Effector memory CD8-positive, alpha-beta T cell (primary cell): Measurements from ENCODE around the gene ST6GAL2.

ENCODE experiments used
- ATAC-seq: fragments of 150-1000 bp; cut with Tn5 transposase; replicated peaks from 2 replicates; pipeline ENCODE4 v1.10.0; 2021; ENCODE audit warnings: mild to moderate bottlenecking, moderate library complexity
- DNase-seq, 3 experiments: peaks; one replicate each; pipeline ENCODE4 v3.0.0; 2021
- H3K27ac Mint-ChIP-seq, 2 donors: one replicate each; pipeline ENCODE4 v1.8.0; 2022; ENCODE audit warnings: mild to moderate bottlenecking in 2 of 2, mixed read lengths in 2 of 2, moderate library complexity in 2 of 2
- H3K27me3 Mint-ChIP-seq, 2 donors: one replicate each; pipeline ENCODE4 v1.8.0; 2022; ENCODE audit warnings: mixed read lengths in 2 of 2
- H3K36me3 Mint-ChIP-seq: one replicate; pipeline ENCODE4 v1.8.0; 2022; ENCODE audit warnings: mild to moderate bottlenecking, moderate library complexity, mixed read lengths; ENCODE audit not compliant: insufficient read depth
- H3K4me1 Mint-ChIP-seq, 2 donors: one replicate each; pipeline ENCODE4 v1.8.0; 2022; ENCODE audit warnings: low read depth in 2 of 2, mixed read lengths in 2 of 2
- H3K4me3 Mint-ChIP-seq, 2 donors: one replicate each; pipeline ENCODE4 v1.8.0; 2022; ENCODE audit warnings: mild to moderate bottlenecking in 2 of 2, mixed read lengths in 2 of 2, moderate library complexity in 2 of 2
- H3K9me3 Mint-ChIP-seq, 2 donors: one replicate each; pipeline ENCODE4 v1.8.0; 2022; ENCODE audit warnings: mixed read lengths in 2 of 2

ST6GAL2 gene

DNA sequence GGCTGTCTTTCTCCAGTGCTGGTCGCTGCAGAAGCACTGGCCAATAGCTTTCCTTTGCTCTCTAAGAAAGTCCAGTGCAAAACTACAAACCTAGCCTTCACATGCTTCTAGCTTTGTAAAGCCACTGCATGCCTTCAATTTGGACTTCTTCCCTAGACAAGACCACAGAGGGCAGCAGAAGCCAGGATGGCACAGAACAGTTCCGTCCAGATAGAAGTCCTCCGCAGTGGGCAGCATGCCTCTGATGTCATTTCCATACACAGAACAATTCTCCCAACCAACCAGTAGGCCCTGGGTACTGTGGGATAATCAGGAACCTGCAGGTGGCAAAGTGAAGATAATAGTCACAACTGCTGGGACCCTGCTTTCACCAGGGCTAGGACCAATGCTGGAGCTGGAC, 3.3 kb downstream of the ST6GAL2 start:
- H3K4me1 Mint-ChIP-seq, result no peaks in the 10 kb centered on the region
- no peak for DNase-seq

GRCh38 chr2:106878206-106878605, 7.8 kb downstream of the ST6GAL2 start:
- Mint-ChIP-seq H3K9me3 (peaks cover 0 to 2% of the 10 kb centered on the region in 2 donors), H3K36me3 (peaks cover 3% of the 10 kb centered on the region), H3K27ac (no peak overlapping the region), H3K27me3 (no peaks in the 10 kb centered on the region), H3K4me3 (no peak overlapping the region), H3K4me1 (no peaks in the 10 kb centered on the region)
- ATAC-seq, result no peak
- no peak for DNase-seq

More for the DNA sequence above, 3.3 kb downstream of the ST6GAL2 start:
- H3K36me3 Mint-ChIP-seq, result no peaks in the 10 kb centered on the region
- no peaks in the 10 kb centered on the region for H3K9me3 Mint-ChIP-seq
- ATAC-seq, result no peak
- H3K4me3 Mint-ChIP-seq, result no peak overlapping the region
- peaks cover 12 to 29% of the 10 kb centered on the region in 2 donors for H3K27me3 Mint-ChIP-seq
- no peak overlapping the region for H3K27ac Mint-ChIP-seq

DNA sequence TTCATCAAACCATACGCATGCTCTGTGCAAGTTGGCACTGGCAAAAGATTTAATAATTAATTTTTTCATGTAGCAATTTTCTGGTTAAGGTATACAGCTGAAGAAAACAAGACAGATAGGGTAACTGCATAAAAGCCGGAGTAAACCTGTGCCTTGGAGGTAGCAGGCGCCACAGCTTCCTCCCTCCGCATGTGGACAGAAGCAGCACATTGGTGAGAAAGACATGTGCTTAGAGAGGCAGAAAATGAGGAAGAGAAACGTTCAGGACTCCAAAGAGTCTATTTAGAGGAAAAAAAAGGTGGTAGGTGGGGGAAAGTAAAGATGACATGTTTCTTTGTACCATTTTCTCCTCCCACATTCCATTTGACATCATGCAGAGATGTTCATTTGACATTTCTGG, 9.3 kb downstream of the ST6GAL2 start:
- H3K27me3 Mint-ChIP-seq, result no peaks in the 10 kb centered on the region
- no peak overlapping the region for H3K4me3 Mint-ChIP-seq
- DNase-seq (no peak), ATAC-seq (no peak)
- H3K9me3 Mint-ChIP-seq, result peaks cover 0 to 2% of the 10 kb centered on the region in 2 donors
- no peak overlapping the region for H3K27ac Mint-ChIP-seq
- H3K4me1 Mint-ChIP-seq, result no peaks in the 10 kb centered on the region
- peaks cover 3% of the 10 kb centered on the region for H3K36me3 Mint-ChIP-seq

GRCh38 chr2:106869512-106870275, 16.3 kb downstream of the ST6GAL2 start:
- Mint-ChIP-seq H3K4me1 (no peaks in the 10 kb centered on the region), H3K9me3 (peaks cover 0 to 4% of the 10 kb centered on the region in 2 donors), H3K27ac (no peak overlapping the region), H3K4me3 (no peak overlapping the region), H3K27me3 (no peaks in the 10 kb centered on the region), H3K36me3 (no peaks in the 10 kb centered on the region)
- no peak for ATAC-seq
- DNase-seq, result no peak

GRCh38 chr2:106868275-106868674, 17.7 kb downstream of the ST6GAL2 start:
- H3K4me3 Mint-ChIP-seq, result no peak overlapping the region
- ATAC-seq (no peak), DNase-seq (no peak)
- peaks cover 0 to 3% of the 10 kb centered on the region in 2 donors for H3K9me3 Mint-ChIP-seq
- no peak overlapping the region for H3K27ac Mint-ChIP-seq
- no peaks in the 10 kb centered on the region for H3K36me3 Mint-ChIP-seq
- no peaks in the 10 kb centered on the region for H3K27me3 Mint-ChIP-seq
- no peaks in the 10 kb centered on the region for H3K4me1 Mint-ChIP-seq

- ATAC-seq (no peak), DNase-seq (no peak)
- Mint-ChIP-seq H3K27ac (no peak overlapping the region), H3K36me3 (no peaks in the 10 kb centered on the region), H3K4me3 (no peak overlapping the region), H3K27me3 (no peaks in the 10 kb centered on the region), H3K9me3 (peaks cover 0 to 1% of the 10 kb centered on the region in 2 donors), H3K4me1 (no peaks in the 10 kb centered on the region)
Measured at GRCh38 chr2:106867196-106867953, 18.6 kb downstream of the ST6GAL2 start.

DNA sequence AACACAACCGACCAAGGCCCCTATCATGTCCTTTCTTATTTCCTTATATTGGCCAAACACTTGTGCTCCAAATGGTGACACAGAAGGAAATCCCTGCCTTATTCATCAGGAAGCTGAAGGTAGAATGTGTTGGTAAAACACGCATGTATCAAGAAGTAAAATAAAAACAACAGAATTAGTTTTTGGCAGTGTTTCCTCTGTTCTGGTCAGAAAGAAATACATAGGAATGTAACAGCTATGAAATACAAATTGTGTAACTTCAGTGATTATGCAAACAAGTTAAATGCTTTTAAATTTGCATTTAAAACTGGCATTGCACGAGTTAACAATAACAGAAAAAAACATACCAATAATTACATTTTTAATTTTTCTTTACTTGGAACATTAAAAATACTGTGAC, 19.3 kb downstream of the ST6GAL2 start:
- Mint-ChIP-seq H3K27me3 (no peaks in the 10 kb centered on the region), H3K4me3 (no peak overlapping the region), H3K9me3 (peaks cover 0 to 1% of the 10 kb centered on the region in 2 donors), H3K36me3 (no peaks in the 10 kb centered on the region), H3K4me1 (no peaks in the 10 kb centered on the region), H3K27ac (no peak overlapping the region)
- no peak for ATAC-seq
- DNase-seq, result no peak

DNA sequence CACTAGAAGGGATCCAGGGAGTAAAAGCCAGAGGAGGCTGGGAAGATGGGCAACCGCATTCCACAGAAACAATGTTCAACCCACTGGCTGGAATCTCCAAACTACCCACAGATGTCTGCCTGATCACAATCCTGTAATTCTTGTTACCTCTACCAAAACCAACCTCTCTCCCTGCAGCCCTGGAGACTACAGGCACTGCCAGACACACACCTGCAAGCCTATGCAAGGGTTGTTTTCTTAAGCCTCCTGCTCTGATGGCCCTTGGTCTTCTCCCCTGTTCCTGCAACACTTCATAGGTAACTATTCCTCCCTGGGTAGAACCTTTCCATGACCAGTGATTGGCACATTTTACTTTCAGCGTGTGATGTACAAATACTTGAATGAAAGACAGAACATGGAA, 21.9 kb downstream of the ST6GAL2 start:
- no peak overlapping the region for H3K4me3 Mint-ChIP-seq
- DNase-seq (no peak), ATAC-seq (no peak)
- no peaks in the 10 kb centered on the region for H3K36me3 Mint-ChIP-seq
- H3K9me3 Mint-ChIP-seq, result peaks cover 4 to 12% of the 10 kb centered on the region in 2 donors
- no peaks in the 10 kb centered on the region for H3K4me1 Mint-ChIP-seq
- H3K27ac Mint-ChIP-seq, result no peak overlapping the region
- no peaks in the 10 kb centered on the region for H3K27me3 Mint-ChIP-seq

DNA sequence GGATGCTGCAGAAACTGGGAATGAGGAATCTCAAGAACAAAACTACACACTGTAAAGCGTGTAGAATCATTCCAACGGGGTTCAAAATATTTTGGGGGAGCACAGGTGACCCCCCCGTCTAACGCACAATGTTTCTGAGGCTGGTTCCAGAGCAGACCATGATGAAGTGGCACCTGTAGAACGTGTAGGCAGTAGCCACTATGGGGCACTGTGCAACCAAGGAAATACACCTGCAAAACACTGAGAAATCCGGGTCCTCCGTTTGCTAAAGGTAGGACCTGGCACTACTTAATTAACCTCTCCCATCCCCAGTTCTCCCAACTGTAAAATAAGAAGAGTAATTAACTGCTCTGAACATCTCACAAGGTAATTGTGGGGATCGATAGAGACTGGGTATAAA, 22.6 kb downstream of the ST6GAL2 start:
- H3K36me3 Mint-ChIP-seq, result no peaks in the 10 kb centered on the region
- DNase-seq, result no peak
- peaks cover 4 to 12% of the 10 kb centered on the region in 2 donors for H3K9me3 Mint-ChIP-seq
- no peaks in the 10 kb centered on the region for H3K4me1 Mint-ChIP-seq
- no peaks in the 10 kb centered on the region for H3K27me3 Mint-ChIP-seq
- no peak overlapping the region for H3K4me3 Mint-ChIP-seq
- no peak overlapping the region for H3K27ac Mint-ChIP-seq
- no peak for ATAC-seq

- no peak overlapping the region for H3K27ac Mint-ChIP-seq
- no peak for DNase-seq
- no peak overlapping the region for H3K4me3 Mint-ChIP-seq
- ATAC-seq, result no peak
- H3K27me3 Mint-ChIP-seq, result no peaks in the 10 kb centered on the region
- H3K36me3 Mint-ChIP-seq, result no peaks in the 10 kb centered on the region
- no peaks in the 10 kb centered on the region for H3K4me1 Mint-ChIP-seq
- H3K9me3 Mint-ChIP-seq, result peaks cover 3 to 12% of the 10 kb centered on the region in 2 donors
Measured at GRCh38 chr2:106859498-106859897, 26.5 kb downstream of the ST6GAL2 start.

- Mint-ChIP-seq H3K36me3 (no peaks in the 10 kb centered on the region), H3K4me3 (no peak overlapping the region), H3K27ac (no peak overlapping the region), H3K9me3 (peaks cover 3 to 12% of the 10 kb centered on the region in 2 donors), H3K27me3 (no peaks in the 10 kb centered on the region), H3K4me1 (no peaks in the 10 kb centered on the region)
- ATAC-seq (no peak), DNase-seq (no peak)
Measured at GRCh38 chr2:106858810-106859209, 27.2 kb downstream of the ST6GAL2 start.

DNA sequence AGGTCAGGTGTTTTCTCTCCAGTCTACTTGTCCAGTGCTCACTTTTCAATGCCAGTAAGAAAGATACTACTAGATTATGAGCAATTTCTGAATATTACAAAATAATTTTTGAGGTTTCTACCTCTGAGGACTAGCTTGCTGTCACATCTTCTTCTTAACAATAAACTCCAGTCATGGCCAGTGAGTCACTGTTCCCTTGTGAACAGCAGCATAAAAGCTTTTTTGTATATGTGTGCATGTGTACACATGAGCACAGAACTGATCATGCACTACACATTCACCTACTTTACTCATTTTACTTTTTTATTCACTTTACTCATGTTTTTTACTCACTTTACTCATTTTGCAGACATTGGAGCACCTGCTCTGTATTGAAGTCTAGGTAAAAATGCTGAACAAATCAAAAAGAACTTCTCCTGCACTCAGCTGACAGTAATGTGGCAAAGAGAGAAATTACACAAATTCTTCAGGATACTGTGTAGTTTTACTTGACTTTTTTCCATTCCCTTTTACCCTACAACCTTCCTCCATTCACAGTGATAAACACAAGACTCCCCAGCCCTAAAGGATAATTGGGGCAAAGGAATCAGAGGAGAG, 28.0 kb downstream of the ST6GAL2 start:
- Mint-ChIP-seq H3K4me3 (no peak overlapping the region), H3K27me3 (no peaks in the 10 kb centered on the region), H3K4me1 (no peaks in the 10 kb centered on the region), H3K36me3 (no peaks in the 10 kb centered on the region), H3K9me3 (peaks cover 3 to 20% of the 10 kb centered on the region in 2 donors), H3K27ac (no peak overlapping the region)
- no peak for DNase-seq
- no peak for ATAC-seq

DNA sequence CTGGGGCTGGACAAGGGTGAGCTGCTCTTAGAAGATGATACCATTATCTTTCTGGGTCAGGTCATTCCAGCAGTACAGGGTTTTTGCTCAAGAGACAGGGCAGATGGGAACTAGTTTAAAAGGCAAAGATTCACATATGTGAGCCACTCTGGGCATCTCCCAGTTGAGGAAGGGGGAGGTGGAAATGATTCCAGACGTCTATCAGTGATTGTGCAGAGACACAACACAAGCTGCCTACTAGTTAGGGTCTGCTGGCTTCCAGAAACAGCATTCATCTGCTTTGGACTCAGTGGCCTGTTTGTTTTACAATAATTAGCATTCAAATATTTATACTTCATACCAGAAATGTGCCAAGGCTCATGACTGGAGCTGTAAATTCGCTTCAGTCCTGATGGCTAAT, 32.3 kb downstream of the ST6GAL2 start:
- Mint-ChIP-seq H3K36me3 (no peaks in the 10 kb centered on the region), H3K27me3 (no peaks in the 10 kb centered on the region), H3K9me3 (peaks cover 3 to 8% of the 10 kb centered on the region in 2 donors), H3K27ac (no peak overlapping the region), H3K4me3 (no peak overlapping the region), H3K4me1 (no peaks in the 10 kb centered on the region)
- DNase-seq (no peak), ATAC-seq (no peak)
